Kidney glomerular epithelial cell (primary cell): ENCODE results near the gene TK1.
"Not testable (repeated sequence)": the region's sequence is repeated elsewhere in the genome, so short reads cannot be mapped to it uniquely, and the experiment has no call there.

ENCODE experiments used
- DNase-seq: peaks from one replicate; lab custom pipeline; 2025; lab: John Stamatoyannopoulos, UW

The TK1 gene, protein sequence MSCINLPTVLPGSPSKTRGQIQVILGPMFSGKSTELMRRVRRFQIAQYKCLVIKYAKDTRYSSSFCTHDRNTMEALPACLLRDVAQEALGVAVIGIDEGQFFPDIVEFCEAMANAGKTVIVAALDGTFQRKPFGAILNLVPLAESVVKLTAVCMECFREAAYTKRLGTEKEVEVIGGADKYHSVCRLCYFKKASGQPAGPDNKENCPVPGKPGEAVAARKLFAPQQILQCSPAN

DNA sequence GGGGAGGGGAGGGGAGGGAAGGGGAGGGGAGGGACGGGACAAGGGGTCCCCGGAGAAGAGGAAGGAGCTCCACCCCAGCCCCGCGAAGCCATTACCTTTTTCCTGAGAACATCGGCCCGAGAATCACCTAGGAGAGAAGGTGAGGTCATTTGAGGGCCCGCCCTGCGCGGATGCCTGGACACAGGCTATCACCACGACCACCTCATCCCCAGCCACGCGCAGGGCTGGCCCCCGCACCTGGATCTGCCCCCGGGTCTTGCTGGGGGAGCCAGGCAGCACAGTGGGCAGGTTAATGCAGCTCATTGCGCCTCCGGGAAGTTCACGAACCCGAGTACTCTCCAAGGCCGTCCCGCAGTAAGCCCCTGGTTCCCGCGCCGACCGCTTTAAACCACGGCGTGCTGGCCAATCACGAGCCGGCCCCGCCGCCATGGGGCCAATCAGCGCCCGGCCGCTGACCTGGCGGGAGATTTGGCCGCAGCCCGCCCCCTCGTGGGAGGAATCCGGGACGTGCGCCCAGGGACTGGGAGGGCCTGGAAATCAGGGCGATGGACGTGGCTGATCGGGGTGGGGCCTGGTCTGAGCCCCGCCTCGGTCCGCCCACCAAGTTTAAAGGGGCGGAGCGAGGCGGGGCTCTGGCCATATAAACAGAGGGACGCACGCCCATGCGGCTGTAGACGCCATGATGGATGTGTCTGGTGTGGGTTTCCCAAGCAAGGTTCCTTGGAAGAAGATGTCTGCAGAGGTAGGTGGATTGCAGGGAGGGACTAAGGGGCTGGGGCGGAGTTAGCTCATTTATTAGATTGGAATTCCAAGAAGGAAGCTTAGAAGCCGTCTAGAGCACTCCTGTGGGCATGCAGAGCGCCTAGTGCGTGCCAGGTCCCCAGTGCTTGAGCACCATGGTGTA is at the start of gene TK1, which contains the start of gene AFMID:
TSS of gene TK1 (minus strand) at position 361 of the 904 bp plus-strand sequence. CDS start at position 303, 58 bp downstream.
TSS of gene AFMID (plus strand) at position 671 of the 904 bp plus-strand sequence. CDS start at position 680, 9 bp downstream.
- DNase-seq, result peak; percentile 87

DNA sequence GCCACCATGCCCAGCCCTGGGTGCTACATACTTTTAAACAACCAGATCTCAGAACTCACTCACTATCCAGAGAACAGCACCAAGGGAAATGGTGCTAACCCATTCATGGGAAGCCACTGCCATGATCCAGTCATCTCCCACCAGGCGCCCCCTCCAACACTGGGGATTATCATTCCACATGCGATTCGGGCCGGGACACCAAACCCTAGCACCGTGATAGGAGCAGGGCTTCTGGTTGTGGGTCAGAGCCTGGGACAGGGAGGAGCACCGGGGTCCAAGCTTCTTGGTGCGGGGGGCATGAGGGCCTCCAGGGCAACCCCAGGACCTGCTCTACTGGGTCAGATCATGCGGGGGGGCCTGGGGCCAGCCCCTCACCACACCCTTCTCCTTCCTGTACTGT is 49.0 kb upstream of the TK1 start:
- no peak for DNase-seq

GRCh38 chr17:78235022-78235421 is 48.2 kb upstream of the TK1 start:
- not testable (repeated sequence) for DNase-seq

DNA sequence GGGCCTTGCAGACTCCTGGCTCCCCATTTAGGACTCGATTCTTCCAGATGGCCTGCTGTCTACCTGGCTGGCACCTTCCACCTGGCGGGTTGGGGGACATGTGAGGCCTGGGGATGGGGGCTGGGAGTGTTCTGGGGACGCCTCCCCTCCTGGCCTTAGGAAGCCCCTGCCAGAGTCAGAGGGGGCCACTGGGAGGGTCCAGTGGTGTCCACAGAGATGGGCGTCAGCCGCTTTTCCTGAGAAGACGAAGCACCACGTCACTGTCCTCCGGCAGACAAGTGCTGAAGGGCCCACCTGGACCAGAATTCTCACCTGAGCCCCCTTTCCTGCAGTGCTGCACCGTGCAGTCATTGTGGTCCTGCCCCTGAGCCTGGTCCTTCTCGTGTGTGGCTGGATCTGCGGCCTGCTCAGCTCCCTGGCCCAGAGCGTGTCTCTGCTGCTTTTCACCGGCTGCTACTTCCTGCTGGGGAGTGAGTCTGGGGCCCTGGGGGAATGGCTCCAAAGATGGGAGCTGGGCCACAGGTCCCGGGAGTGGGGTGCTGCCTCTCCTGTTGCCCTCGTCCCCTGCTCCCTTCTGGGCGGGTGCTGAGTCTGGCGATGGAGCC is 47.5 kb upstream of the TK1 start:
- no peak for DNase-seq

- DNase-seq, result no peak
Measured at GRCh38 chr17:78233678-78234077, 46.8 kb upstream of the TK1 start.

- DNase-seq, result no peak
Measured at GRCh38 chr17:78232859-78233173, 46.0 kb upstream of the TK1 start.

GRCh38 chr17:78231991-78232858 is 45.4 kb upstream of the TK1 start:
- DNase-seq, result no peak

GRCh38 chr17:78230996-78231935 is 44.4 kb upstream of the TK1 start, which contains the start of gene TMEM235:
Gene TMEM235 (plus strand): TSS chr17:78231631. CDS start chr17:78232024, 393 bp downstream.
- DNase-seq, result no peak

- no peak for DNase-seq
Measured at GRCh38 chr17:78230252-78230962, 43.6 kb upstream of the TK1 start.

GRCh38 chr17:78228176-78228575 is 41.3 kb upstream of the TK1 start:
- no peak for DNase-seq

DNA sequence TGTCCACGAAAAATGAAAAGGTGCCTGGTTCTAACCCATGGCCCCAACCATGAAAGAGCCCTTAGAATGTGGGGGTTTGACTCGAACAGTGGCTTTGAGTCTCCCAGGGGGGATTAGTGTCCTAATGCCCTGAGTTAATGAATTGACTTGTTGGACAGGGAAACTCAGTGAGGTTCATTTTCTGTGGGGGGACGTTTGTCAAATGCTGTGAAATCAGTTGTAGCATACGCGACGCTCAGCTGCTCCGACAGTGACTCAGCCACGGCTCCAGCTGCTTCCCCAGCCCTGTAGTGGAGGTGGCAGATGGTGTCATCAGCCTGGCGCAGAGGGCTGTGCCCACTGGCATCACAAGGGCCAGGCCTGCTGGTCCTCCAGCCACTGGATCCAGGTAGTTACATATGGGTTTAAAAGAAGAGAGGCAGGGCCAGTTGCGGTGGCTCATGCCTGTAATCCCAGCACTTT is 40.6 kb upstream of the TK1 start:
- DNase-seq, result no peak

GRCh38 chr17:78226759-78227454 is 40.1 kb upstream of the TK1 start:
- no peak for DNase-seq

GRCh38 chr17:78226055-78226758 is 39.4 kb upstream of the TK1 start:
- DNase-seq, result no peak

GRCh38 chr17:78225088-78225865 is 38.4 kb upstream of the TK1 start:
- no peak for DNase-seq

GRCh38 chr17:78224231-78225087 is 37.6 kb upstream of the TK1 start:
- no peak for DNase-seq

DNA sequence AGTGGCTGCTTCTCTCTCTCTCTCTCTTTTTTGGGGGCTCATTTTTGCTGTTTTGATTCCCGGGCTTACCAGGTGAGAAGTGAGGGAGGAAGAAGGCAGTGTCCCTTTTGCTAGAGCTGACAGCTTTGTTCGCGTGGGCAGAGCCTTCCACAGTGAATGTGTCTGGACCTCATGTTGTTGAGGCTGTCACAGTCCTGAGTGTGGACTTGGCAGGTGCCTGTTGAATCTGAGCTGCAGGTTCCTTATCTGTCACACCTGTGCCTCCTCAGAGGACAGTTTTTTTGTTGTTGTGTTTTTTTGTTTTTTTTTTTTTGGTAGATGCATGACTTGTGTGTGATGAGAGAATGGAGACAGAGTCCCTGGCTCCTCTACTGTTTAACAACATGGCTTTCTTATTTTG is 36.9 kb upstream of the TK1 start:
- DNase-seq, result no peak

DNA sequence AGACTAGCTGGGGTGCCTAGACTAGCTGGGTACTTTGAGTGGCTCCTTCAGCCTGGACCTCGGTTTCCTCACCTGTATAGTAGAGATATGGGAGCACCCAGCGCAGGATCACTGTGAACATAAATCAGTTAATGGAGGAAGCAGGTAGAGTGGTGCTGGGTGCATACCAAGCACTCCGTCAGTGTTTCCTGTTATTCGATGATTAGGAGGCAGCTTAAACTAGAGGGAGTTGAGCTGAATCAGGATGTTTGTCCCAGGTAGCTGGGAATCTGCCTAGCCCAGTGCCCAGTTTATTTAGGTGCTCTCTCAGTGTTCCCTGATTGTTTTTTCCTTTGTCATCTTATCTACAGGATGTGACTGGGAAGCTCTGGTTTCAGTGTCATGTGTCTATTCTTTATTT is 36.2 kb upstream of the TK1 start:
- DNase-seq, result no peak
